ENCODE results near the gene ACSS1.

- TF ChIP-seq CTCF (IDR thresholded peaks at IDR 0.05) = no peak
- TF ChIP-seq ZFX (IDR thresholded peaks at IDR 0.05; ENCODE audit: borderline replicate concordance) = no peak
Observed at GRCh38 chr20:25013478-25014380, 44.2 kb downstream of the ACSS1 start.
